Dedifferentiated amniotic fluid mesenchymal stem cell (primary cell): ENCODE measurements around the gene TMSB10.
"Not testable (repeated sequence)": the region's sequence is repeated elsewhere in the genome, so short reads cannot be mapped to it uniquely, and the experiment has no call there.

ENCODE experiments used
- DNase-seq: peaks from one replicate; pipeline ENCODE4 v3.0.0-alpha.2; 2016; ENCODE audit errors: extremely low spot score

The TMSB10 gene

GRCh38 chr2:84905181-84906107, at the start of gene TMSB10:
TMSB10 (plus strand) TSS chr2:84905656.
- peak; percentile 74 for DNase-seq

- DNase-seq, result no peak
Observed at GRCh38 chr2:84855731-84856130, 49.7 kb upstream of the TMSB10 start.

GRCh38 chr2:84856787-84857186, 48.7 kb upstream of the TMSB10 start:
- DNase-seq, result no peak

GRCh38 chr2:84857566-84857965, 47.9 kb upstream of the TMSB10 start:
- no peak for DNase-seq

GRCh38 chr2:84858123-84858522, 47.3 kb upstream of the TMSB10 start:
- DNase-seq, result no peak

GRCh38 chr2:84858937-84859336, 46.5 kb upstream of the TMSB10 start:
- no peak for DNase-seq

- DNase-seq, result no peak
Observed at GRCh38 chr2:84861539-84861938, 43.9 kb upstream of the TMSB10 start.

- no peak for DNase-seq
Observed at GRCh38 chr2:84862006-84862405, 43.5 kb upstream of the TMSB10 start.

GRCh38 chr2:84865181-84865783, 40.2 kb upstream of the TMSB10 start:
- peak; percentile 58 for DNase-seq

GRCh38 chr2:84866122-84866521, 39.3 kb upstream of the TMSB10 start:
- no peak for DNase-seq

GRCh38 chr2:84868327-84868726, 37.1 kb upstream of the TMSB10 start:
- DNase-seq, result not testable (repeated sequence)

- no peak for DNase-seq
Observed at GRCh38 chr2:84870306-84870705, 35.1 kb upstream of the TMSB10 start.

- DNase-seq, result not testable (repeated sequence)
Observed at GRCh38 chr2:84872691-84873090, 32.8 kb upstream of the TMSB10 start.

- no peak for DNase-seq
Observed at GRCh38 chr2:84873350-84873749, 32.1 kb upstream of the TMSB10 start.

- DNase-seq, result no peak
Observed at GRCh38 chr2:84874381-84875212, 30.9 kb upstream of the TMSB10 start.

GRCh38 chr2:84875213-84875560, 30.3 kb upstream of the TMSB10 start:
- no peak for DNase-seq

GRCh38 chr2:84875619-84876018, 29.8 kb upstream of the TMSB10 start:
- DNase-seq, result not testable (repeated sequence)

- no peak for DNase-seq
Observed at GRCh38 chr2:84876369-84876768, 29.1 kb upstream of the TMSB10 start.

GRCh38 chr2:84878459-84878858, 27.0 kb upstream of the TMSB10 start:
- no peak for DNase-seq

- no peak for DNase-seq
Observed at GRCh38 chr2:84878896-84879583, 26.4 kb upstream of the TMSB10 start.

- no peak for DNase-seq
Observed at GRCh38 chr2:84879584-84880394, 25.7 kb upstream of the TMSB10 start.
